ENCODE measurements around the gene ANO3.

GRCh38 chr11:26465274-26465673 lies 133.3 kb downstream of the ANO3 start:
- no peak for TF ChIP-seq POLR2AphosphoS5 (IDR thresholded peaks at IDR 0.05; ENCODE audit: low read depth, low read length)
- TF ChIP-seq TAF1 (IDR thresholded peaks at IDR 0.05; ENCODE audit: borderline replicate concordance, low read depth, low read length): no peak

Measured in GM12892 (cell line).